H1 (cell line): ENCODE data around the gene SRRM2. TPM values are rescaled to one million over a fixed set of nuclear protein-coding genes. Genes with fewer than 3 reads are reported as not detected.

Experiments
- CBX5 ChIP-seq: fragments of 300-800, 300-1000 bp; sonication (generic); IDR thresholded peaks from 2 replicates; pipeline ENCODE4 v1.7.1; 2016; ENCODE audit warnings: antibody characterized with exemption, low read length, low read depth
- CHD1 ChIP-seq: IDR thresholded peaks from 2 replicates; pipeline ENCODE4 v1.6.1; 2012; ENCODE audit warnings: low read depth, low read length, improper control_type of control experiment
- CHD2 ChIP-seq: IDR thresholded peaks from 2 replicates; pipeline ENCODE4 v1.6.1; 2012; ENCODE audit warnings: low read length, improper control_type of control experiment
- RBBP5 ChIP-seq: IDR thresholded peaks from 2 replicates; pipeline ENCODE4 v1.7.1; 2012; ENCODE audit warnings: low read depth, mild to moderate bottlenecking, inconsistent platforms, low read length, moderate library complexity, borderline replicate concordance
- polyA plus RNA-seq, 7 experiments: library from polyadenylated mRNA; depleted of rRNA in 3 of 7; stranded (reverse) in 5 of 7; unstranded in 2 of 7; fragments of >200 nt in 5 of 7; fragments of 200-250 nt in 2 of 7; gene quantifications; 1 replicate in 5 of 7; 2 replicates in 1 of 7; 4 replicates in 1 of 7; pipeline versions ENCODE4 v1.2.1 to v1.2.3, GENCODE V29; 2011 to 2013; ENCODE audit warnings: missing spikeins in 2 of 7, mixed read lengths in 2 of 7
- total RNA-seq: library from RNA; stranded (reverse); fragmentation: NEBNext Ultra II Directional; extraction: Animal tissue kit (Norgen Biotek cat#: 25700); gene quantifications from 2 replicates; pipeline ENCODE4 v1.2.1, GENCODE V29; 2021

Gene SRRM2
- total and polyA plus RNA-seq, 2 of the 8 experiments (the other 6 are each of a cell fraction or from before 2014, with no cell fraction given): 300 to 579 TPM

DNA sequence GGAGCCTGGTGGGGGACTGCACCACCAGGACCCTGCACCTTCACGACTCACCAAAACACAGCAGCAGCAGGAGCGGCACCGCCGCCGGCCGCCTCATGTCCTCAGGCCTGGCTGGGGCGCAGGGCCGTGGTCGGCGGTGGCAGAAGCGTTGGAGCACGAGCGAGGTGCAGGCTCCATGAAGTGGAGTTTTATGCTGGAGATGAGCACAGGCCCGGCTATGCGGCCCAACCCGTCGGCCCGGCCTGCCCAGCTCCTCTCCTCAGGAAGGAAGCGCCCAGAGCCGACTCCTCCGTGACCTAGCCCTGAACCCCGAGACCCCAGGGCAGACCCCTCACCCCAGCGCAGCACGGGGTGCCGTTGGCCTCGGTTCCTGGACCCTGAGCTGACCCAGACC lies 32.4 kb upstream of the SRRM2 start, which contains the start of gene PRSS27 (continued):
- TF ChIP-seq RBBP5: no peak
- no peak for TF ChIP-seq CHD2
- no peak for TF ChIP-seq CHD1
- no peak for TF ChIP-seq CBX5
